ENCODE data around the gene CMTR2. TPM values are rescaled to one million over a fixed set of nuclear protein-coding genes. Genes with fewer than 3 reads are reported as not detected.

CMTR2 gene
- total and polyA plus RNA-seq, 2 of the 4 experiments (the other 2 are of a cell fraction) = 10.6 to 21.9 TPM

DNA sequence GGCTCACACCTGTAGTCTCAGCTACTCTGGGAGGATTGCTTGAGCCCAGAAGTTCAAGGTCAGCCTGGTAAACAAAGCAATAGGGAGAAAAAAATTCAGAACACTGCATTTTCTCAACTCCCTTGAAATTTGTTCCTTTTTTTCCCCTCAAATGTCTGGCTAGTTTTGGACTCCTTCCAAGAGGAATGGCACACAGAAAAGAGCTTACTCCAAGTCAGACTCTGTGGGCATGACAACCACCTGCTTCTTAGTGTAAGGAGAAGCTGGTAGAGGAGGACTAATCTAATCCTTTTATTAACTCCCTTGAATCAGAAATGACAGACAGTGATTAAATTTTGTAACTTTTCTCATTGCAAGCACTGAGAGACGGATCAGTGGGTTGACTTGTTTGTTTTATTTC is 30.8 kb downstream of the CMTR2 start:
- Histone ChIP-seq H2BK20ac (ENCODE audit: low read depth, low read length) (no peak overlapping the region), H2BK120ac (ENCODE audit: low read depth, low read length) (no peak overlapping the region), H4K8ac (ENCODE audit: low read depth in 2 of 2, low read length in 2 of 2) (no peak overlapping the region), H3K9me1 (ENCODE audit: insufficient read depth, low read length) (no peaks in the 10 kb centered on the region), H3K56ac (ENCODE audit: extremely low read depth, insufficient read depth, low read length) (no peak overlapping the region), H3K27me3 (ENCODE audit: control insufficient read depth, insufficient read depth, low read length) (no peaks in the 10 kb centered on the region), H3K79me1 (ENCODE audit: low read depth in 1 of 2, low read length in 2 of 2) (no peaks in the 10 kb centered on the region), H3K9ac (ENCODE audit: low read depth, low read length) (no peak overlapping the region), H3K36me3 (ENCODE audit: control insufficient read depth, insufficient read depth, low read length) (no peaks in the 10 kb centered on the region), H3K27ac (ENCODE audit: insufficient read depth, low read length) (no peak overlapping the region), H3K4me2 (ENCODE audit: low read depth, low read length) (no peak overlapping the region), H4K20me1 (ENCODE audit: insufficient read depth, low read length) (no peaks in the 10 kb centered on the region), H4K5ac (ENCODE audit: low read depth, low read length) (no peak overlapping the region), H2AFZ (replicated peaks; ENCODE audit: low read length, poor library complexity) (no peak overlapping the region), H2AK5ac (ENCODE audit: low read depth, low read length) (no peak overlapping the region), H3K4ac (ENCODE audit: low read depth, low read length) (no peak overlapping the region), H3K18ac (ENCODE audit: low read depth, low read length) (no peak overlapping the region), H3K9me3 (ENCODE audit: control insufficient read depth, insufficient read depth, low read length) (no peaks in the 10 kb centered on the region), H2AK9ac (replicated peaks; ENCODE audit: low read depth, low read length, poor library complexity) (no peak overlapping the region), H2BK15ac (ENCODE audit: low read depth, low read length) (no peak overlapping the region), H3K4me1 (ENCODE audit: control insufficient read depth, insufficient read depth, low read length) (no peaks in the 10 kb centered on the region), H4K91ac (ENCODE audit: insufficient read depth, low read depth, low read length) (no peak overlapping the region), H3K23ac (ENCODE audit: low read depth, low read length) (no peak overlapping the region), H3K14ac (replicated peaks; ENCODE audit: low read depth, low read length) (no peak overlapping the region), H3K4me3 (ENCODE audit: insufficient read depth, low read depth, low read length) (no peak overlapping the region), H2BK5ac (ENCODE audit: low read depth, low read length, poor library complexity, severe bottlenecking) (no peak overlapping the region)
- ATAC-seq (ENCODE audit: low read depth) (no peak), DNase-seq (no peak)
- TF ChIP-seq RCOR1 (IDR thresholded peaks at IDR 0.05; ENCODE audit: insufficient replicate concordance, low read length) (no peak), FOS (IDR thresholded peaks at IDR 0.05; ENCODE audit: low read depth, low read length) (no peak), BHLHE40 (IDR thresholded peaks at IDR 0.05; ENCODE audit: low read depth, low read length) (no peak)
- no CpG with 5 or more reads among the region's 1 CpG for WGBS, 2 experiments (ENCODE audit: extremely low coverage in 2 of 2, insufficient read length in 1 of 2)
- CTCF ChIA-PET = no interaction called here
- POLR2A ChIA-PET (ENCODE audit: unreplicated experiment) = no interaction called here
- no TSS peak for BruUV-seq (replicated peaks)
- dilution Hi-C loops (cut with HindIII; ENCODE audit: low sequenced_read_pairs, unreplicated experiment) = no loop called here
- intact Hi-C loops (cut with micrococcal nuclease) = no loop called here
- in situ Hi-C loops (cut with MboI; ENCODE audit: low sequenced_read_pairs) = no loop called here
